ENCODE results near the gene SPP2.

- TF ChIP-seq SUZ12 (IDR thresholded peaks at IDR 0.05; ENCODE audit: extremely low read depth, insufficient read depth, insufficient read length) (no peak), YY1 (IDR thresholded peaks at IDR 0.05; ENCODE audit: insufficient read depth, insufficient read length) (no peak), ZNF274 (IDR thresholded peaks at IDR 0.05; ENCODE audit: low read depth, low read length) (no peak)
Measured at GRCh38 chr2:234121999-234122398, 71.5 kb downstream of the SPP2 start.
